HG02610 (cell line): ENCODE results near the gene APBA2.

ENCODE experiments used
- ATAC-seq: cut with Tn5 transposase; IDR thresholded peaks from one replicate; pipeline ENCODE4 v1.9.1; 2021; ENCODE audit warnings: mild to moderate bottlenecking, moderate library complexity; ENCODE audit not compliant: unreplicated experiment

Gene APBA2

GRCh38 chr15:29113336-29114220, 227.8 kb downstream of the APBA2 start:
- ATAC-seq = no peak

- ATAC-seq = no peak
Observed at GRCh38 chr15:29114221-29115092, 228.7 kb downstream of the APBA2 start.

GRCh38 chr15:29115093-29115991, 229.6 kb downstream of the APBA2 start:
- ATAC-seq = no peak

GRCh38 chr15:29116970-29117700, 231.4 kb downstream of the APBA2 start:
- ATAC-seq = no peak

- ATAC-seq = no peak
Observed at GRCh38 chr15:29117778-29118177, 232.0 kb downstream of the APBA2 start.

- no peak for ATAC-seq
Observed at GRCh38 chr15:29119847-29120246, 234.1 kb downstream of the APBA2 start.

GRCh38 chr15:29120593-29121368, 235.0 kb downstream of the APBA2 start:
- ATAC-seq = no peak

- no peak for ATAC-seq
Observed at GRCh38 chr15:29121369-29121656, 235.5 kb downstream of the APBA2 start.

- ATAC-seq = no peak
Observed at GRCh38 chr15:29121907-29122306, 236.1 kb downstream of the APBA2 start.

- ATAC-seq = no peak
Observed at GRCh38 chr15:29122506-29122905, 236.7 kb downstream of the APBA2 start.

- ATAC-seq = no peak
Observed at GRCh38 chr15:29123171-29123570, 237.4 kb downstream of the APBA2 start.

GRCh38 chr15:29123991-29124390, 238.2 kb downstream of the APBA2 start:
- no peak for ATAC-seq

- ATAC-seq = no peak
Observed at GRCh38 chr15:29124581-29125381, 239.0 kb downstream of the APBA2 start.

- no peak for ATAC-seq
Observed at GRCh38 chr15:29125382-29126207, 239.8 kb downstream of the APBA2 start.

GRCh38 chr15:29126208-29126536, 240.4 kb downstream of the APBA2 start:
- no peak for ATAC-seq

- ATAC-seq = no peak
Observed at GRCh38 chr15:29126821-29127461, 241.2 kb downstream of the APBA2 start.
